Activated CD4-positive, alpha-beta T cell treated with anti-CD3 and anti-CD28 coated beads for 36 hours (primary cell): ENCODE data around the gene ZNF853. TPM values are rescaled to one million over a fixed set of nuclear protein-coding genes. Genes with fewer than 3 reads are reported as not detected.

Experiments used
- ATAC-seq: fragments of 200-7000 bp; cut with Tn5 transposase; one replicate; pipeline ENCODE4 v1.10.0; 2021; ENCODE audit warnings: mild to moderate bottlenecking, moderate library complexity
- CTCF ChIA-PET: fragments of 350-600 bp; sonication (Branson Sonifier 250); formaldehyde crosslinking; loops from one replicate; lab custom pipeline; 2021; ENCODE audit warnings: antibody characterized with exemption; lab: Charles Lee
- POLR2A ChIA-PET: fragments of 350-600 bp; sonication (Branson Sonifier 250); formaldehyde crosslinking; loops from one replicate; lab custom pipeline; 2021; ENCODE audit warnings: antibody characterized with exemption, inconsistent platforms; lab: Charles Lee
- DNase-seq: peaks from one replicate; pipeline ENCODE4 v3.0.0-alpha.2; 2020
- H3K27ac Mint-ChIP-seq: one replicate; pipeline ENCODE4 v1.8.0; 2021; ENCODE audit warnings: mixed read lengths
- H3K27me3 Mint-ChIP-seq: one replicate; pipeline ENCODE4 v1.8.0; 2021; ENCODE audit warnings: mixed read lengths
- H3K36me3 Mint-ChIP-seq: one replicate; pipeline ENCODE4 v1.8.0; 2021; ENCODE audit warnings: low read depth, mixed read lengths
- H3K4me1 Mint-ChIP-seq: one replicate; pipeline ENCODE4 v1.8.0; 2021; ENCODE audit warnings: mixed read lengths
- H3K4me3 Mint-ChIP-seq: one replicate; pipeline ENCODE4 v1.8.0; 2021; ENCODE audit warnings: mild to moderate bottlenecking, moderate library complexity, mixed read lengths
- H3K9me3 Mint-ChIP-seq: one replicate; pipeline ENCODE4 v1.8.0; 2021; ENCODE audit warnings: low read depth, mixed read lengths
- intact Hi-C, 2 experiments: fragments of 100-400 bp; cut with DNase I in 1 of 2; cut with micrococcal nuclease in 1 of 2; formaldehyde crosslinking; loops; one replicate each; pipeline versions ENCODE4 v1.14.2 to v1.15.1; 2022 to 2024; cut with DNase I, micrococcal nuclease
- total RNA-seq, 2 experiments: library from RNA; stranded (reverse); gene quantifications; one replicate each; pipeline ENCODE4 v1.2.3, GENCODE V29; 2021

ZNF853 gene
- total RNA-seq, 2 experiments from 2014 or later = 1.2 to 1.3 TPM

- Mint-ChIP-seq H3K9me3 (no peaks in the 10 kb centered on the region), H3K36me3 (peaks cover 56% of the 10 kb centered on the region), H3K4me1 (peaks cover 6% of the 10 kb centered on the region), H3K27ac (no peak overlapping the region), H3K4me3 (no peak overlapping the region), H3K27me3 (no peaks in the 10 kb centered on the region)
- intact Hi-C loops = no loop called here
- no peak for DNase-seq
- no peak for ATAC-seq
- ChIA-PET POLR2A (no interaction called here), CTCF (no interaction called here)
Observed at GRCh38 chr7:6644728-6645127, 29.3 kb downstream of the ZNF853 start.

- Mint-ChIP-seq H3K27ac (no peak overlapping the region), H3K36me3 (peaks cover 60% of the 10 kb centered on the region), H3K27me3 (no peaks in the 10 kb centered on the region), H3K4me1 (no peaks in the 10 kb centered on the region), H3K9me3 (no peaks in the 10 kb centered on the region), H3K4me3 (no peak overlapping the region)
- ATAC-seq = no peak
- intact Hi-C loops = no loop called here
- CTCF ChIA-PET = no interaction called here
- DNase-seq = no peak
- POLR2A ChIA-PET = no interaction called here
Observed at GRCh38 chr7:6646465-6646864, 31.1 kb downstream of the ZNF853 start.

GRCh38 chr7:6647080-6647479 lies 31.7 kb downstream of the ZNF853 start:
- H3K4me1 Mint-ChIP-seq = no peaks in the 10 kb centered on the region
- no peak overlapping the region for H3K27ac Mint-ChIP-seq
- H3K36me3 Mint-ChIP-seq = peaks cover 66% of the 10 kb centered on the region
- H3K27me3 Mint-ChIP-seq = no peaks in the 10 kb centered on the region
- ChIA-PET CTCF (no interaction called here), POLR2A (no interaction called here)
- H3K4me3 Mint-ChIP-seq = no peak overlapping the region
- H3K9me3 Mint-ChIP-seq = no peaks in the 10 kb centered on the region
- no peak for ATAC-seq
- DNase-seq = no peak
- intact Hi-C loops = no loop called here

- ATAC-seq (no peak), DNase-seq (no peak)
- intact Hi-C loops = no loop called here
- H3K4me3 Mint-ChIP-seq = no peak overlapping the region
- H3K27ac Mint-ChIP-seq = no peak overlapping the region
- H3K4me1 Mint-ChIP-seq = no peaks in the 10 kb centered on the region
- ChIA-PET POLR2A (no interaction called here), CTCF (no interaction called here)
- no peaks in the 10 kb centered on the region for H3K9me3 Mint-ChIP-seq
- no peaks in the 10 kb centered on the region for H3K27me3 Mint-ChIP-seq
- peaks cover 63% of the 10 kb centered on the region for H3K36me3 Mint-ChIP-seq
Observed at GRCh38 chr7:6647541-6647940, 32.1 kb downstream of the ZNF853 start.

- peaks cover 60% of the 10 kb centered on the region for H3K36me3 Mint-ChIP-seq
- POLR2A ChIA-PET = no interaction called here
Observed at GRCh38 chr7:6648066-6648814, 32.8 kb downstream of the ZNF853 start.

GRCh38 chr7:6648815-6649104 lies 33.4 kb downstream of the ZNF853 start:
- Mint-ChIP-seq H3K4me1 (no peaks in the 10 kb centered on the region), H3K27me3 (no peaks in the 10 kb centered on the region), H3K27ac (no peak overlapping the region), H3K4me3 (no peak overlapping the region), H3K36me3 (peaks cover 60% of the 10 kb centered on the region), H3K9me3 (no peaks in the 10 kb centered on the region)
- ATAC-seq (no peak), DNase-seq (no peak)
- intact Hi-C loops = no loop called here
- ChIA-PET POLR2A (no interaction called here), CTCF (no interaction called here)

More at GRCh38 chr7:6648066-6648814, 32.8 kb downstream of the ZNF853 start:
- Mint-ChIP-seq H3K27me3 (no peaks in the 10 kb centered on the region), H3K4me3 (no peak overlapping the region), H3K27ac (no peak overlapping the region), H3K9me3 (no peaks in the 10 kb centered on the region), H3K4me1 (no peaks in the 10 kb centered on the region)
- no peak for DNase-seq
- no peak for ATAC-seq
- intact Hi-C loops = no loop called here
- CTCF ChIA-PET = no interaction called here

- H3K27ac Mint-ChIP-seq = no peak overlapping the region
Observed at GRCh38 chr7:6649241-6649961, 34.0 kb downstream of the ZNF853 start.

GRCh38 chr7:6650086-6650485 lies 34.7 kb downstream of the ZNF853 start:
- H3K9me3 Mint-ChIP-seq = no peaks in the 10 kb centered on the region
- POLR2A ChIA-PET = no interaction called here
- ATAC-seq = no peak
- no peak overlapping the region for H3K27ac Mint-ChIP-seq
- H3K4me1 Mint-ChIP-seq = no peaks in the 10 kb centered on the region
- DNase-seq = no peak
- H3K36me3 Mint-ChIP-seq = peaks cover 59% of the 10 kb centered on the region
- H3K4me3 Mint-ChIP-seq = no peak overlapping the region
- no peaks in the 10 kb centered on the region for H3K27me3 Mint-ChIP-seq
- intact Hi-C loops = no loop called here
- CTCF ChIA-PET = interaction anchor here (0.7 to 1.0 kb wide), 2 partner anchors 13 to 207 kb away, joined by 3 read pairs; no protein-coding TSS in a partner anchor

More at GRCh38 chr7:6649241-6649961, 34.0 kb downstream of the ZNF853 start:
- ATAC-seq (no peak), DNase-seq (no peak)
- no peak overlapping the region for H3K4me3 Mint-ChIP-seq
- POLR2A ChIA-PET = no interaction called here
- no peaks in the 10 kb centered on the region for H3K4me1 Mint-ChIP-seq
- H3K9me3 Mint-ChIP-seq = no peaks in the 10 kb centered on the region
- peaks cover 57% of the 10 kb centered on the region for H3K36me3 Mint-ChIP-seq
- CTCF ChIA-PET = interaction anchor here (1.0 kb wide), 1 partner anchor 13 kb away, joined by 3 read pairs; no protein-coding TSS in a partner anchor
- H3K27me3 Mint-ChIP-seq = no peaks in the 10 kb centered on the region
- intact Hi-C loops = no loop called here

GRCh38 chr7:6650521-6651011 lies 35.2 kb downstream of the ZNF853 start:
- no peak for DNase-seq
- no peak for ATAC-seq
- Mint-ChIP-seq H3K4me3 (no peak overlapping the region), H3K36me3 (peaks cover 64% of the 10 kb centered on the region), H3K27me3 (no peaks in the 10 kb centered on the region), H3K4me1 (no peaks in the 10 kb centered on the region), H3K27ac (no peak overlapping the region), H3K9me3 (no peaks in the 10 kb centered on the region)
- intact Hi-C loops = no loop called here
- POLR2A ChIA-PET = no interaction called here
- CTCF ChIA-PET = interaction anchor here (0.7 kb wide), 1 partner anchor 206 kb away, joined by 3 read pairs; no protein-coding TSS in a partner anchor

- Mint-ChIP-seq H3K36me3 (peaks cover 54% of the 10 kb centered on the region), H3K4me3 (no peak overlapping the region), H3K4me1 (no peaks in the 10 kb centered on the region), H3K9me3 (no peaks in the 10 kb centered on the region), H3K27ac (no peak overlapping the region), H3K27me3 (no peaks in the 10 kb centered on the region)
- CTCF ChIA-PET = no interaction called here
- intact Hi-C loops = no loop called here
- POLR2A ChIA-PET = no interaction called here
- ATAC-seq = no peak
- no peak for DNase-seq
Observed at GRCh38 chr7:6651851-6652445, 36.5 kb downstream of the ZNF853 start.

GRCh38 chr7:6652446-6653011 lies 37.1 kb downstream of the ZNF853 start:
- intact Hi-C loops = no loop called here
- ATAC-seq (no peak), DNase-seq (no peak)
- no peaks in the 10 kb centered on the region for H3K27me3 Mint-ChIP-seq
- H3K36me3 Mint-ChIP-seq = peaks cover 49% of the 10 kb centered on the region
- H3K9me3 Mint-ChIP-seq = no peaks in the 10 kb centered on the region
- H3K27ac Mint-ChIP-seq = no peak overlapping the region
- H3K4me3 Mint-ChIP-seq = no peak overlapping the region
- ChIA-PET CTCF (no interaction called here), POLR2A (no interaction called here)
- no peaks in the 10 kb centered on the region for H3K4me1 Mint-ChIP-seq
